GM12865 (cell line): Measurements from ENCODE around the gene MRPS6.

Experiments used
- DNase-seq: peaks from one replicate; pipeline ENCODE4 v3.0.0; 2010; ENCODE audit warnings: low read depth
- H3K4me3 ChIP-seq: 2 replicates; pipeline ENCODE4 v1.5.1; 2011; ENCODE audit warnings: mild to moderate bottlenecking, low read depth, low read length, control low read depth
- TF ChIP-seq, protein P1 (sequence below): IDR thresholded peaks from 2 replicates; pipeline ENCODE4 v1.5.1; 2011; ENCODE audit warnings: low read length, control low read depth, low read depth, inconsistent platforms; ENCODE audit not compliant: insufficient read depth; ENCODE audit errors: missing control alignments

MRPS6 gene

GRCh38 chr21:34186109-34186719 lies 112.8 kb downstream of the MRPS6 start:
- DNase-seq, result no peak
- TF ChIP-seq, protein P1, sequence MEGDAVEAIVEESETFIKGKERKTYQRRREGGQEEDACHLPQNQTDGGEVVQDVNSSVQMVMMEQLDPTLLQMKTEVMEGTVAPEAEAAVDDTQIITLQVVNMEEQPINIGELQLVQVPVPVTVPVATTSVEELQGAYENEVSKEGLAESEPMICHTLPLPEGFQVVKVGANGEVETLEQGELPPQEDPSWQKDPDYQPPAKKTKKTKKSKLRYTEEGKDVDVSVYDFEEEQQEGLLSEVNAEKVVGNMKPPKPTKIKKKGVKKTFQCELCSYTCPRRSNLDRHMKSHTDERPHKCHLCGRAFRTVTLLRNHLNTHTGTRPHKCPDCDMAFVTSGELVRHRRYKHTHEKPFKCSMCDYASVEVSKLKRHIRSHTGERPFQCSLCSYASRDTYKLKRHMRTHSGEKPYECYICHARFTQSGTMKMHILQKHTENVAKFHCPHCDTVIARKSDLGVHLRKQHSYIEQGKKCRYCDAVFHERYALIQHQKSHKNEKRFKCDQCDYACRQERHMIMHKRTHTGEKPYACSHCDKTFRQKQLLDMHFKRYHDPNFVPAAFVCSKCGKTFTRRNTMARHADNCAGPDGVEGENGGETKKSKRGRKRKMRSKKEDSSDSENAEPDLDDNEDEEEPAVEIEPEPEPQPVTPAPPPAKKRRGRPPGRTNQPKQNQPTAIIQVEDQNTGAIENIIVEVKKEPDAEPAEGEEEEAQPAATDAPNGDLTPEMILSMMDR, result no peak
- no peak overlapping the region for H3K4me3 ChIP-seq

GRCh38 chr21:34187935-34188334 lies 114.6 kb downstream of the MRPS6 start:
- H3K4me3 ChIP-seq, result no peak overlapping the region
- DNase-seq, result no peak
- TF ChIP-seq, protein P1, result no peak

GRCh38 chr21:34189506-34189905 lies 116.1 kb downstream of the MRPS6 start:
- no peak for DNase-seq
- TF ChIP-seq, protein P1, result no peak
- no peak overlapping the region for H3K4me3 ChIP-seq

- no peak for DNase-seq
- TF ChIP-seq, protein P1, result no peak
- no peak overlapping the region for H3K4me3 ChIP-seq
These were observed 117.4 kb downstream of the MRPS6 start for GRCh38 chr21:34190576-34191321.

DNA sequence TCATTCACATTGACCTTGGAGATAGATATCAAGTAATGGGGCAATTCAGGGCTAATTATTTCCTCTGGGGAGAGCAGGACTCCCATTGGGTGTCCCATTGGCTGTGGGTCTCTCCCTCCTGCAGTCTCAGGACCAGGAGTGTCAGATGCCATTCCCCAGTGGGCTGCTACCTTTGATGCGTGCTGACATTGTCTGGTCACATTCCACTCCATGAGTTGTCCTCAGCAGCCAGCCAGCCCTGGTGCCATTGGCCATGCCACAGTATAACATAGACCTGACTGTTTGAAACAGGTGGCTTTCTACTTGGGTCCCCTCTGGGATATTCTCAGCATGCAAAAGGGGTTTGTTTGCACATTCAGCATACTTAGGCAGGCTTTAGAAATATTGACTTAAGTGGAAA lies 118.5 kb downstream of the MRPS6 start:
- no peak for DNase-seq
- no peak overlapping the region for H3K4me3 ChIP-seq
- TF ChIP-seq, protein P1, result no peak
